ENCODE measurements around the gene SKIC8. TPM values are rescaled to one million over a fixed set of nuclear protein-coding genes. Genes with fewer than 3 reads are reported as not detected.
A peak's percentile ranks its signal among the peaks of the same experiment; 100 is the strongest.
"Not testable (repeated sequence)": the region's sequence is repeated elsewhere in the genome, so short reads cannot be mapped to it uniquely, and the experiment has no call there.

SKIC8 gene
- total and polyA plus RNA-seq, 4 experiments from 2014 or later: 43.6 to 145 (median 61.6) TPM

GRCh38 chr15:78255421-78256043 is 43.9 kb downstream of the SKIC8 start:
- H3K36me3 ChIP-seq (ENCODE audit: insufficient read depth, low read length): no peaks in the 10 kb centered on the region
- H3K4me3 Mint-ChIP-seq: no peak overlapping the region
- no peaks in the 10 kb centered on the region for H3K9me3 Mint-ChIP-seq
- no peaks in the 10 kb centered on the region for H3K9me3 ChIP-seq (ENCODE audit: control insufficient read depth in 1 of 2, low read length in 2 of 2)
- DNase-seq: no peak
- H3K27me3 ChIP-seq (ENCODE audit: insufficient read depth, low read length): no peaks in the 10 kb centered on the region
- H3K4me1 ChIP-seq (ENCODE audit: insufficient read depth, low read length): no peaks in the 10 kb centered on the region
- no peak overlapping the region for H3K4me3 ChIP-seq (ENCODE audit: low read length in 2 of 2)
- no peaks in the 10 kb centered on the region for H3K36me3 Mint-ChIP-seq
- H3K27me3 Mint-ChIP-seq: peaks cover 2 to 4% of the 10 kb centered on the region in 2 donors
- H3K27ac Mint-ChIP-seq: no peak overlapping the region
- intact Hi-C loops (cut with micrococcal nuclease): no loop called here
- CTCF ChIA-PET (ENCODE audit: partially characterized antibody): no interaction called here
- peaks cover 0 to 3% (median 0%) of the 10 kb centered on the region in 4 donors for H3K4me1 Mint-ChIP-seq
- POLR2A ChIA-PET (ENCODE audit: partially characterized antibody): no interaction called here
- H3K27ac ChIP-seq (ENCODE audit: low read depth, low read length): no peak overlapping the region

GRCh38 chr15:78251136-78251535 is 48.3 kb downstream of the SKIC8 start:
- Mint-ChIP-seq H3K4me3 (no peak overlapping the region), H3K27ac (no peak overlapping the region), H3K4me1 (peaks cover 0 to 3% (median 0%) of the 10 kb centered on the region in 4 donors), H3K9me3 (no peaks in the 10 kb centered on the region), H3K36me3 (no peaks in the 10 kb centered on the region), H3K27me3 (peaks cover 2 to 4% of the 10 kb centered on the region in 2 donors)
- ChIA-PET POLR2A (ENCODE audit: partially characterized antibody) (no interaction called here), CTCF (ENCODE audit: partially characterized antibody) (interaction anchor here (0.8 to 1.2 kb wide), 2 partner anchors 10 to 11 kb away, joined by 3 read pairs; no protein-coding TSS in a partner anchor)
- intact Hi-C loops (cut with micrococcal nuclease): no loop called here
- no peaks in the 10 kb centered on the region for H3K27me3 ChIP-seq (ENCODE audit: insufficient read depth, low read length)
- no peak overlapping the region for H3K27ac ChIP-seq (ENCODE audit: low read depth, low read length)
- no peak for DNase-seq
- H3K4me3 ChIP-seq (ENCODE audit: low read length in 2 of 2): no peak overlapping the region
- H3K9me3 ChIP-seq (ENCODE audit: control insufficient read depth in 1 of 2, low read length in 2 of 2): no peaks in the 10 kb centered on the region
- H3K36me3 ChIP-seq (ENCODE audit: insufficient read depth, low read length): no peaks in the 10 kb centered on the region
- no peaks in the 10 kb centered on the region for H3K4me1 ChIP-seq (ENCODE audit: insufficient read depth, low read length)

- intact Hi-C loops (cut with micrococcal nuclease): no loop called here
- peaks cover 0 to 3% (median 0%) of the 10 kb centered on the region in 4 donors for H3K4me1 Mint-ChIP-seq
- no peak for DNase-seq
- H3K27me3 ChIP-seq (ENCODE audit: insufficient read depth, low read length): no peaks in the 10 kb centered on the region
- no peaks in the 10 kb centered on the region for H3K9me3 ChIP-seq (ENCODE audit: control insufficient read depth in 1 of 2, low read length in 2 of 2)
- H3K36me3 ChIP-seq (ENCODE audit: insufficient read depth, low read length): no peaks in the 10 kb centered on the region
- no peak overlapping the region for H3K27ac ChIP-seq (ENCODE audit: low read depth, low read length)
- no peaks in the 10 kb centered on the region for H3K36me3 Mint-ChIP-seq
- H3K4me3 Mint-ChIP-seq: no peak overlapping the region
- peak overlapping the region in 1 of 7 donors; percentile 14 for H3K27ac Mint-ChIP-seq
- ChIA-PET CTCF (ENCODE audit: partially characterized antibody) (no interaction called here), POLR2A (ENCODE audit: partially characterized antibody) (no interaction called here)
- H3K4me1 ChIP-seq (ENCODE audit: insufficient read depth, low read length): no peaks in the 10 kb centered on the region
- H3K9me3 Mint-ChIP-seq: no peaks in the 10 kb centered on the region
- no peak overlapping the region for H3K4me3 ChIP-seq (ENCODE audit: low read length in 2 of 2)
- peaks cover 2 to 4% of the 10 kb centered on the region in 2 donors for H3K27me3 Mint-ChIP-seq
Observed at GRCh38 chr15:78249131-78249530, 50.3 kb downstream of the SKIC8 start.

GRCh38 chr15:78247911-78248310 is 51.5 kb downstream of the SKIC8 start:
- Histone ChIP-seq H3K4me3 (ENCODE audit: low read length in 2 of 2) (no peak overlapping the region), H3K36me3 (ENCODE audit: insufficient read depth, low read length) (no peaks in the 10 kb centered on the region), H3K27me3 (ENCODE audit: insufficient read depth, low read length) (no peaks in the 10 kb centered on the region), H3K9me3 (ENCODE audit: control insufficient read depth in 1 of 2, low read length in 2 of 2) (no peaks in the 10 kb centered on the region), H3K4me1 (ENCODE audit: insufficient read depth, low read length) (no peaks in the 10 kb centered on the region), H3K27ac (ENCODE audit: low read depth, low read length) (no peak overlapping the region)
- H3K4me3 Mint-ChIP-seq: no peak overlapping the region
- H3K9me3 Mint-ChIP-seq: no peaks in the 10 kb centered on the region
- DNase-seq: no peak
- H3K4me1 Mint-ChIP-seq: peaks cover 0 to 3% (median 0%) of the 10 kb centered on the region in 4 donors
- H3K36me3 Mint-ChIP-seq: no peaks in the 10 kb centered on the region
- CTCF ChIA-PET (ENCODE audit: partially characterized antibody): interaction anchor here (0.7 kb wide), 1 partner anchor 9 kb away, joined by 3 read pairs; no protein-coding TSS in a partner anchor
- no peak overlapping the region for H3K27ac Mint-ChIP-seq
- intact Hi-C loops (cut with micrococcal nuclease): no loop called here
- peaks cover 2 to 4% of the 10 kb centered on the region in 2 donors for H3K27me3 Mint-ChIP-seq
- POLR2A ChIA-PET (ENCODE audit: partially characterized antibody): no interaction called here

- H3K4me1 ChIP-seq (ENCODE audit: insufficient read depth, low read length); DNase-seq; H3K4me3 ChIP-seq (ENCODE audit: low read length in 2 of 2); H3K9me3 ChIP-seq (ENCODE audit: control insufficient read depth in 1 of 2, low read length in 2 of 2); H3K27me3 ChIP-seq (ENCODE audit: insufficient read depth, low read length); POLR2A ChIA-PET (ENCODE audit: partially characterized antibody); H3K36me3 ChIP-seq (ENCODE audit: insufficient read depth, low read length); H3K9me3 Mint-ChIP-seq; H3K27ac ChIP-seq (ENCODE audit: low read depth, low read length); H3K27me3 Mint-ChIP-seq; H3K36me3 Mint-ChIP-seq; CTCF ChIA-PET (ENCODE audit: partially characterized antibody); H3K4me3 Mint-ChIP-seq; H3K27ac Mint-ChIP-seq; intact Hi-C loops (cut with micrococcal nuclease); H3K4me1 Mint-ChIP-seq: not testable (repeated sequence)
Observed at GRCh38 chr15:78245976-78246620, 53.3 kb downstream of the SKIC8 start.

- POLR2A ChIA-PET (ENCODE audit: partially characterized antibody); H3K4me3 Mint-ChIP-seq; H3K27ac Mint-ChIP-seq: not testable (repeated sequence)
Observed at GRCh38 chr15:78245392-78245791, 54.0 kb downstream of the SKIC8 start.

GRCh38 chr15:78244893-78245292 is 54.5 kb downstream of the SKIC8 start:
- no peaks in the 10 kb centered on the region for H3K27me3 Mint-ChIP-seq
- no peak overlapping the region for H3K27ac Mint-ChIP-seq
- Histone ChIP-seq H3K36me3 (ENCODE audit: insufficient read depth, low read length) (no peaks in the 10 kb centered on the region), H3K9me3 (ENCODE audit: control insufficient read depth in 1 of 2, low read length in 2 of 2) (no peaks in the 10 kb centered on the region), H3K27me3 (ENCODE audit: insufficient read depth, low read length) (no peaks in the 10 kb centered on the region), H3K4me3 (ENCODE audit: low read length in 2 of 2) (no peak overlapping the region), H3K27ac (ENCODE audit: low read depth, low read length) (no peak overlapping the region), H3K4me1 (ENCODE audit: insufficient read depth, low read length) (no peaks in the 10 kb centered on the region)
- ChIA-PET POLR2A (ENCODE audit: partially characterized antibody) (no interaction called here), CTCF (ENCODE audit: partially characterized antibody) (interaction anchor here (1.3 kb wide), 1 partner anchor 137 kb away, joined by 3 read pairs; no protein-coding TSS in a partner anchor)
- no peak overlapping the region for H3K4me3 Mint-ChIP-seq
- intact Hi-C loops (cut with micrococcal nuclease): no loop called here
- H3K36me3 Mint-ChIP-seq: no peaks in the 10 kb centered on the region
- H3K4me1 Mint-ChIP-seq: peaks cover 0 to 2% (median 0%) of the 10 kb centered on the region in 4 donors
- DNase-seq: no peak
- no peaks in the 10 kb centered on the region for H3K9me3 Mint-ChIP-seq

More at GRCh38 chr15:78245392-78245791, 54.0 kb downstream of the SKIC8 start:
- H3K27ac ChIP-seq (ENCODE audit: low read depth, low read length); H3K4me1 Mint-ChIP-seq; H3K4me3 ChIP-seq (ENCODE audit: low read length in 2 of 2); DNase-seq; H3K4me1 ChIP-seq (ENCODE audit: insufficient read depth, low read length); H3K9me3 ChIP-seq (ENCODE audit: control insufficient read depth in 1 of 2, low read length in 2 of 2); H3K9me3 Mint-ChIP-seq; intact Hi-C loops (cut with micrococcal nuclease); H3K36me3 Mint-ChIP-seq; CTCF ChIA-PET (ENCODE audit: partially characterized antibody); H3K27me3 ChIP-seq (ENCODE audit: insufficient read depth, low read length); H3K36me3 ChIP-seq (ENCODE audit: insufficient read depth, low read length); H3K27me3 Mint-ChIP-seq: not testable (repeated sequence)

Measured in CD4-positive, alpha-beta memory T cell (primary cell).